Skeletal muscle satellite cell (primary cell): ENCODE data around the gene HOXC10.
A peak's percentile ranks its signal among the peaks of the same experiment; 100 is the strongest.

Source experiments
- H3K27me3 ChIP-seq: 2 replicates; pipeline ENCODE4 v1.7.0; 2013; ENCODE audit warnings: low read length; ENCODE audit not compliant: control insufficient read depth, insufficient read depth
- H3K36me3 ChIP-seq: 2 replicates; pipeline ENCODE4 v1.7.0; 2013; ENCODE audit warnings: mild to moderate bottlenecking, control low read depth, low read length; ENCODE audit not compliant: insufficient read depth
- H3K4me1 ChIP-seq: 2 replicates; pipeline ENCODE4 v1.7.0; 2013; ENCODE audit warnings: low read length; ENCODE audit not compliant: control insufficient read depth, insufficient read depth
- H3K4me2 ChIP-seq: 2 replicates; pipeline ENCODE4 v1.7.0; 2013; ENCODE audit warnings: mild to moderate bottlenecking, low read length
- H3K4me3 ChIP-seq: 2 replicates; pipeline ENCODE4 v1.7.0; 2013; ENCODE audit warnings: low read length
- H3K9ac ChIP-seq: 2 replicates; pipeline ENCODE4 v1.7.0; 2013; ENCODE audit warnings: mild to moderate bottlenecking, low read depth, low read length, moderate library complexity
- H3K9me3 ChIP-seq: replicated peaks from 2 replicates; pipeline ENCODE4 v1.7.0; 2013; ENCODE audit warnings: mild to moderate bottlenecking, control low read depth, low read length

HOXC10 gene

GRCh38 chr12:54020591-54021405 lies 35.9 kb downstream of the HOXC10 start:
- Histone ChIP-seq H3K27me3 (no peaks in the 10 kb centered on the region), H3K36me3 (no peaks in the 10 kb centered on the region), H3K4me1 (peaks cover 65% of the 10 kb centered on the region), H3K9ac (peak overlapping the region; percentile 96), H3K4me3 (peak overlapping the region; percentile 86), H3K9me3 (no peaks in the 10 kb centered on the region), H3K4me2 (peak overlapping the region; percentile 94)

GRCh38 chr12:54021432-54022013 lies 36.6 kb downstream of the HOXC10 start:
- Histone ChIP-seq H3K9me3 (no peaks in the 10 kb centered on the region), H3K36me3 (no peaks in the 10 kb centered on the region), H3K4me3 (peak overlapping the region; percentile 86), H3K27me3 (no peaks in the 10 kb centered on the region), H3K4me1 (peaks cover 68% of the 10 kb centered on the region), H3K4me2 (peak overlapping the region; percentile 94), H3K9ac (peak overlapping the region; percentile 96)

- no peaks in the 10 kb centered on the region for H3K27me3 ChIP-seq
- peak overlapping the region; percentile 94 for H3K4me2 ChIP-seq
- H3K9me3 ChIP-seq = no peaks in the 10 kb centered on the region
- H3K4me1 ChIP-seq = peaks cover 85% of the 10 kb centered on the region
- peak overlapping the region; percentile 96 for H3K9ac ChIP-seq
- peak overlapping the region; percentile 58 for H3K4me3 ChIP-seq
- H3K36me3 ChIP-seq = peaks cover 3% of the 10 kb centered on the region
Measured at GRCh38 chr12:54022960-54023884, 38.3 kb downstream of the HOXC10 start.

GRCh38 chr12:54024127-54024526 lies 39.2 kb downstream of the HOXC10 start:
- H3K4me3 ChIP-seq = peak overlapping the region; percentile 58
- peaks cover 94% of the 10 kb centered on the region for H3K4me1 ChIP-seq
- no peaks in the 10 kb centered on the region for H3K27me3 ChIP-seq
- peaks cover 10% of the 10 kb centered on the region for H3K36me3 ChIP-seq
- peak overlapping the region; percentile 96 for H3K9ac ChIP-seq
- no peaks in the 10 kb centered on the region for H3K9me3 ChIP-seq
- H3K4me2 ChIP-seq = peak overlapping the region; percentile 94

- peak overlapping the region; percentile 96 for H3K9ac ChIP-seq
- H3K36me3 ChIP-seq = peaks cover 14% of the 10 kb centered on the region
- peaks cover 94% of the 10 kb centered on the region for H3K4me1 ChIP-seq
- H3K4me3 ChIP-seq = peak overlapping the region; percentile 58
- H3K4me2 ChIP-seq = peak overlapping the region; percentile 94
- H3K27me3 ChIP-seq = no peaks in the 10 kb centered on the region
- H3K9me3 ChIP-seq = no peaks in the 10 kb centered on the region
Measured at GRCh38 chr12:54024581-54025305, 39.8 kb downstream of the HOXC10 start.

- Histone ChIP-seq H3K4me2 (peak overlapping the region; percentile 94), H3K9ac (peak overlapping the region; percentile 96), H3K36me3 (peaks cover 21% of the 10 kb centered on the region), H3K27me3 (no peaks in the 10 kb centered on the region), H3K4me3 (peak overlapping the region; percentile 58), H3K9me3 (no peaks in the 10 kb centered on the region), H3K4me1 (peaks cover 83% of the 10 kb centered on the region)
Measured at GRCh38 chr12:54025499-54026405, 40.8 kb downstream of the HOXC10 start.

- H3K4me1 ChIP-seq = peaks cover 73% of the 10 kb centered on the region
- H3K9me3 ChIP-seq = no peaks in the 10 kb centered on the region
- no peaks in the 10 kb centered on the region for H3K27me3 ChIP-seq
- peak overlapping the region; percentile 58 for H3K4me3 ChIP-seq
- H3K36me3 ChIP-seq = peaks cover 31% of the 10 kb centered on the region
- peak overlapping the region; percentile 94 for H3K4me2 ChIP-seq
- peak overlapping the region; percentile 96 for H3K9ac ChIP-seq
Measured at GRCh38 chr12:54026640-54027441, 41.9 kb downstream of the HOXC10 start.

GRCh38 chr12:54027442-54027786 lies 42.5 kb downstream of the HOXC10 start:
- Histone ChIP-seq H3K9me3 (no peaks in the 10 kb centered on the region), H3K4me1 (peaks cover 67% of the 10 kb centered on the region), H3K4me2 (peak overlapping the region; percentile 94), H3K36me3 (peaks cover 35% of the 10 kb centered on the region), H3K4me3 (peak overlapping the region; percentile 58), H3K9ac (peak overlapping the region; percentile 96), H3K27me3 (no peaks in the 10 kb centered on the region)

GRCh38 chr12:54028314-54029201 lies 43.6 kb downstream of the HOXC10 start, which contains the start of gene HOXC6:
TSS of gene HOXC6 (plus strand) at chr12:54028440. CDS start at chr12:54028522, 82 bp downstream.
- H3K9me3 ChIP-seq = no peaks in the 10 kb centered on the region
- H3K4me1 ChIP-seq = peaks cover 61% of the 10 kb centered on the region
- H3K9ac ChIP-seq = peak within 1 kb of the TSS; percentile 96
- H3K4me2 ChIP-seq = peak within 1 kb of the TSS; percentile 94
- peaks cover 35% of the 10 kb centered on the region for H3K36me3 ChIP-seq
- peak within 1 kb of the TSS; percentile 60 for H3K4me3 ChIP-seq
- H3K27me3 ChIP-seq = no peaks in the 10 kb centered on the region
